ENCODE results near the gene LARGE2.

DNA sequence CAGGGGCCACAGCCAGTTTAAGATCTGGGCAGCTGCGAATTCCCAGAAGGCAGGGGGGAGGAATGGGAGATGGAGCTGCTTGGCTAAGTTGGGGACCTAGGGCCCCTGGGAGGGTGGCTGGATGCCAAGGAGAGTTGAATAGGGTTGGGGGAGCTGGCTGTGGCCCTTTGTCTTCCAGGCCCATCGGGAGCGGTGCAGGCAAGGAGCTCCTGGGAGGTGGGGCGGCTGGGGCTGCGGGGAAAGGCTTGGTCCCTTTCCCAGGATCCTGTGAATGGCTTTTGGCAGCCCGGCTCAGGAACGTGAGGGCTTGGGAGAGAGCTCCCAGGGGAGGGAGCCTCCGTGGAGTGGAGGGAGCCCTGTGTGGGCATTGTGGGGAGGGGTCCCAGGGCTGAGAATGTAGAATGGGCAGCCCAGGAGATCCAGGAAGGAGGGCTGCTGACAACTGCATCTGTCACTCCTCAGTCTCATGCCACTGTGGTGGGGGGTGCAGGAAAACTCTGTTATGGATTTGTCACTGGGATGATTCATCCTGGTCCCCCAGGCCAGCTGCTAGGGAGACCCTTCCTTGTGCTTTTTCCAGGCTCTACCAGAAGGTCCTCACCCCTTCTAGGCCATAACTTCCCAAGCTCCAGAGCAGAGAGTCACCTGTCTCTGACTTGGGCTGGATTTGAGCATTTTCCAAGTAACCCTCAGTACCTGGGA lies 21.4 kb upstream of the LARGE2 start:
- TF ChIP-seq POLR2A (IDR thresholded peaks at IDR 0.05; ENCODE audit: low read length) (no peak), GATA1 (IDR thresholded peaks at IDR 0.05; ENCODE audit: low read depth, low read length) (no peak)
